HCT116 (cell line): ENCODE measurements around the gene CDC14A.

Experiments
- RAD21 ChIP-seq: IDR thresholded peaks from 2 replicates; pipeline ENCODE4 v1.6.1; 2012; ENCODE audit warnings: low read depth, mild to moderate bottlenecking
- SRF ChIP-seq: IDR thresholded peaks from 2 replicates; pipeline ENCODE4 v1.6.1; 2012; ENCODE audit warnings: low read depth
- ZBTB33 ChIP-seq: IDR thresholded peaks from 2 replicates; pipeline ENCODE4 v1.6.1; 2011; ENCODE audit warnings: mild to moderate bottlenecking, low read length, moderate library complexity; ENCODE audit not compliant: insufficient replicate concordance; ENCODE audit errors: extremely low read depth
- TF ChIP-seq, protein P1 (sequence below), 3 experiments: fragments of 200-600 bp in 1 of 3; sonication (generic) in 1 of 3; IDR thresholded peaks in 2 of 3; conservative IDR thresholded peaks in 1 of 3; 2 replicates each; pipeline ENCODE4 v1.5.1; 2012 to 2017; ENCODE audit warnings: low read depth in 2 of 3, low read length in 2 of 3, antibody characterized with exemption in 1 of 3, borderline replicate concordance in 1 of 3, control low read depth in 1 of 3, mild to moderate bottlenecking in 1 of 3, mixed read lengths in 1 of 3, mixed run types in 1 of 3, moderate library complexity in 1 of 3; ENCODE audit not compliant: insufficient read depth in 1 of 3

DNA sequence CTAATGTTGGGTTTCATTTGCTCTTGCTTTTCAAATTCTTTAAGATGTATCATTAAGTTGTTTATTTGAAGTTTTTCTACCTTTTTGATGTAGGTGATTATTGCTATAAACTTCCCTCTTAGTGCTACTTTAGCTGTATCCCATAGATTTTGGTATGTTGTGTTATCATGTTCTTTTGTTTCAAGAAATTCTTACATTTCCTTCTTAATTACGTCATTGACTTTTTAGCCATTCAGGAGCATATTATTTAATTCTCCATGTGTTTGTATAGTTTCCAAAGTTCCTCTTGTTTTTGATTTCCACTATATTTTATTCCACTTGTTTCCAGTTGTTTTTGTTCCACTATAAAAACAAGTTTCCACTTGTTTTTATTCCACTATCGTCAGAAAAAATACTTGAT, 200.6 kb downstream of the CDC14A start:
- TF ChIP-seq ZBTB33: no peak
- TF ChIP-seq SRF: no peak
- no peak for TF ChIP-seq RAD21
- TF ChIP-seq, protein P1, sequence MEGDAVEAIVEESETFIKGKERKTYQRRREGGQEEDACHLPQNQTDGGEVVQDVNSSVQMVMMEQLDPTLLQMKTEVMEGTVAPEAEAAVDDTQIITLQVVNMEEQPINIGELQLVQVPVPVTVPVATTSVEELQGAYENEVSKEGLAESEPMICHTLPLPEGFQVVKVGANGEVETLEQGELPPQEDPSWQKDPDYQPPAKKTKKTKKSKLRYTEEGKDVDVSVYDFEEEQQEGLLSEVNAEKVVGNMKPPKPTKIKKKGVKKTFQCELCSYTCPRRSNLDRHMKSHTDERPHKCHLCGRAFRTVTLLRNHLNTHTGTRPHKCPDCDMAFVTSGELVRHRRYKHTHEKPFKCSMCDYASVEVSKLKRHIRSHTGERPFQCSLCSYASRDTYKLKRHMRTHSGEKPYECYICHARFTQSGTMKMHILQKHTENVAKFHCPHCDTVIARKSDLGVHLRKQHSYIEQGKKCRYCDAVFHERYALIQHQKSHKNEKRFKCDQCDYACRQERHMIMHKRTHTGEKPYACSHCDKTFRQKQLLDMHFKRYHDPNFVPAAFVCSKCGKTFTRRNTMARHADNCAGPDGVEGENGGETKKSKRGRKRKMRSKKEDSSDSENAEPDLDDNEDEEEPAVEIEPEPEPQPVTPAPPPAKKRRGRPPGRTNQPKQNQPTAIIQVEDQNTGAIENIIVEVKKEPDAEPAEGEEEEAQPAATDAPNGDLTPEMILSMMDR (IDR thresholded peaks at IDR 0.05 in 2 of 3, conservative IDR thresholded peaks at IDR 0.05 in 1 of 3; ENCODE audit: borderline replicate concordance in 1 of 3, insufficient read depth in 1 of 3, low read depth in 2 of 3, low read length in 2 of 3): no peak
